H1 (cell line): ENCODE measurements around the gene SRCIN1. TPM values are rescaled to one million over a fixed set of nuclear protein-coding genes. Genes with fewer than 3 reads are reported as not detected.
A peak's percentile ranks its signal among the peaks of the same experiment; 100 is the strongest.

Experiments used
- ASH2L ChIP-seq: fragments of 200-600, 300-600 bp; sonication (generic); IDR thresholded peaks from one replicate; pipeline ENCODE4 v1.7.1; 2017; ENCODE audit warnings: low read length
- CBX8 ChIP-seq: fragments of 300-800, 300-1000 bp; sonication (generic); IDR thresholded peaks from 2 replicates; pipeline ENCODE4 v1.7.1; 2016; ENCODE audit warnings: low read depth, low read length, borderline replicate concordance
- CHD7 ChIP-seq: fragments of 300-600 bp; sonication (generic); IDR thresholded peaks from 2 replicates; pipeline ENCODE4 v1.7.1; 2012; ENCODE audit warnings: low read length, moderate library complexity, mild to moderate bottlenecking, inconsistent platforms; ENCODE audit not compliant: insufficient replicate concordance
- GABPA ChIP-seq: IDR thresholded peaks from 2 replicates; pipeline ENCODE4 v1.6.1; 2011; ENCODE audit warnings: mild to moderate bottlenecking, low read length, moderate library complexity, borderline replicate concordance; ENCODE audit not compliant: insufficient read depth
- KDM1A ChIP-seq: fragments of 200-600, 300-600 bp; sonication (generic); IDR thresholded peaks from 2 replicates; pipeline ENCODE4 v1.7.1; 2016; ENCODE audit warnings: mild to moderate bottlenecking, low read length, borderline replicate concordance
- SIX5 ChIP-seq: IDR thresholded peaks from 2 replicates; pipeline ENCODE4 v1.6.1; 2011; ENCODE audit warnings: mild to moderate bottlenecking, low read depth, low read length
- polyA plus RNA-seq, 7 experiments: library from polyadenylated mRNA; depleted of rRNA in 3 of 7; stranded (reverse) in 5 of 7; unstranded in 2 of 7; fragments of >200 nt in 5 of 7; fragments of 200-250 nt in 2 of 7; gene quantifications; 1 replicate in 5 of 7; 2 replicates in 1 of 7; 4 replicates in 1 of 7; pipeline versions ENCODE4 v1.2.1 to v1.2.3, GENCODE V29; 2011 to 2013; ENCODE audit warnings: missing spikeins in 2 of 7, mixed read lengths in 2 of 7
- total RNA-seq: library from RNA; stranded (reverse); fragmentation: NEBNext Ultra II Directional; extraction: Animal tissue kit (Norgen Biotek cat#: 25700); gene quantifications from 2 replicates; pipeline ENCODE4 v1.2.1, GENCODE V29; 2021
- TF ChIP-seq, protein P1 (sequence below): IDR thresholded peaks from 2 replicates; pipeline ENCODE4 v1.6.1; 2012; ENCODE audit warnings: inconsistent platforms
- TF ChIP-seq, protein P2 (sequence below): IDR thresholded peaks from 2 replicates; pipeline ENCODE4 v1.6.1; 2012; ENCODE audit warnings: inconsistent platforms

Gene SRCIN1
- total and polyA plus RNA-seq, 2 of the 8 experiments (the other 6 are each of a cell fraction or from before 2014, with no cell fraction given): 2.8 to 3.8 TPM

- TF ChIP-seq CHD7 (no peak), CBX8 (no peak), ASH2L (peak; percentile 63), KDM1A (no peak), GABPA (peak; percentile 71; the same call in 1 of the 2 replicates), SIX5 (no peak)
- TF ChIP-seq, protein P1, sequence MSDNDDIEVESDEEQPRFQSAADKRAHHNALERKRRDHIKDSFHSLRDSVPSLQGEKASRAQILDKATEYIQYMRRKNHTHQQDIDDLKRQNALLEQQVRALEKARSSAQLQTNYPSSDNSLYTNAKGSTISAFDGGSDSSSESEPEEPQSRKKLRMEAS: peak; percentile 85
- TF ChIP-seq, protein P2, sequence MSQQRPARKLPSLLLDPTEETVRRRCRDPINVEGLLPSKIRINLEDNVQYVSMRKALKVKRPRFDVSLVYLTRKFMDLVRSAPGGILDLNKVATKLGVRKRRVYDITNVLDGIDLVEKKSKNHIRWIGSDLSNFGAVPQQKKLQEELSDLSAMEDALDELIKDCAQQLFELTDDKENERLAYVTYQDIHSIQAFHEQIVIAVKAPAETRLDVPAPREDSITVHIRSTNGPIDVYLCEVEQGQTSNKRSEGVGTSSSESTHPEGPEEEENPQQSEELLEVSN: peak; percentile 51
Measured at GRCh38 chr17:38598536-38598935, 7.2 kb downstream of the SRCIN1 start (continued).
